GM19372 (cell line): Measurements from ENCODE around the gene FOLR1.

ENCODE experiments used
- ATAC-seq: cut with Tn5 transposase; IDR thresholded peaks from one replicate; pipeline ENCODE4 v1.9.1; 2021; ENCODE audit warnings: mild to moderate bottlenecking, low read depth, moderate library complexity; ENCODE audit not compliant: unreplicated experiment

The FOLR1 gene

GRCh38 chr11:72245263-72245816 lies 53.4 kb downstream of the FOLR1 start:
- no peak for ATAC-seq
